Smooth muscle cell (in vitro differentiated cells): ENCODE results near the gene HAVCR1. TPM values are rescaled to one million over a fixed set of nuclear protein-coding genes. Genes with fewer than 3 reads are reported as not detected.
"Not testable (repeated sequence)": the region's sequence is repeated elsewhere in the genome, so short reads cannot be mapped to it uniquely, and the experiment has no call there.

ENCODE experiments used
- DNase-seq: peaks from one replicate; lab custom pipeline; 2025; ENCODE audit not compliant: unreplicated experiment; lab: John Stamatoyannopoulos, UW
- H2AFZ ChIP-seq: fragments of 200-600 bp; sonication (generic); 2 replicates; pipeline ENCODE4 v1.6.0; 2016; ENCODE audit warnings: antibody characterized with exemption, low read depth, mild to moderate bottlenecking
- H3F3A ChIP-seq: fragments of 200-600 bp; sonication (generic); 2 replicates; pipeline ENCODE4 v1.6.0; 2017; ENCODE audit warnings: antibody characterized with exemption, low read depth
- H3K27ac ChIP-seq: fragments of 200-600 bp; sonication (generic); 2 replicates; pipeline ENCODE4 v1.5.1; 2016; ENCODE audit warnings: low read depth, mild to moderate bottlenecking
- H3K27me3 ChIP-seq: fragments of 200-600 bp; sonication (generic); 2 replicates; pipeline ENCODE4 v1.6.1; 2016; ENCODE audit warnings: low read depth, mild to moderate bottlenecking
- H3K36me3 ChIP-seq: fragments of 200-600 bp; sonication (generic); 2 replicates; pipeline ENCODE4 v1.5.1; 2016; ENCODE audit warnings: low read depth
- H3K4me1 ChIP-seq: fragments of 200-600 bp; sonication (generic); 2 replicates; pipeline ENCODE4 v1.5.1; 2016; ENCODE audit warnings: low read depth
- H3K4me2 ChIP-seq: fragments of 200-600 bp; sonication (generic); 2 replicates; pipeline ENCODE4 v1.6.0; 2016; ENCODE audit warnings: mild to moderate bottlenecking
- H3K4me3 ChIP-seq: fragments of 200-600 bp; sonication (generic); 2 replicates; pipeline ENCODE4 v1.5.1; 2016; ENCODE audit warnings: mild to moderate bottlenecking
- H3K79me2 ChIP-seq: fragments of 200-600 bp; sonication (generic); 2 replicates; pipeline ENCODE4 v1.6.0; 2016; ENCODE audit warnings: low read depth, mild to moderate bottlenecking
- H3K9ac ChIP-seq: fragments of 200-600 bp; sonication (generic); 2 replicates; pipeline ENCODE4 v1.6.0; 2016; ENCODE audit warnings: low read depth
- H3K9me3 ChIP-seq: fragments of 200-600 bp; sonication (generic); replicated peaks from 2 replicates; pipeline ENCODE4 v1.5.1; 2016; ENCODE audit warnings: low read depth
- H4K20me1 ChIP-seq: fragments of 200-600 bp; sonication (generic); 2 replicates; pipeline ENCODE4 v1.6.0; 2016; ENCODE audit warnings: low read depth
- WGBS: methylation state at CpG from one replicate; pipeline ENCODE4 v1.1.7; 2016; ENCODE audit warnings: low lambda C conversion rate; 5-methylcytosine and 5-hydroxymethylcytosine counted together
- polyA plus RNA-seq: library from polyadenylated mRNA; unstranded; fragments of >200 nt; fragmentation: Nextera tagmentation; extraction: Ambion mirVana; gene quantifications from 2 replicates; pipeline ENCODE4 v1.2.1, GENCODE V29; 2016
- total RNA-seq: library from RNA; depleted of rRNA; stranded (reverse); fragments of >200 nt; gene quantifications from 2 replicates; pipeline ENCODE4 v1.2.3, GENCODE V29; 2014
- TF ChIP-seq, protein P1 (sequence below): fragments of 200-600 bp; sonication (generic); IDR thresholded peaks from 2 replicates; pipeline ENCODE4 v1.5.1; 2017; ENCODE audit warnings: borderline replicate concordance, mild to moderate bottlenecking, antibody characterized with exemption; ENCODE audit not compliant: insufficient read depth, poor library complexity, severe bottlenecking

Gene HAVCR1
- total and polyA plus RNA-seq, 2 experiments from 2014 or later = not detected

DNA sequence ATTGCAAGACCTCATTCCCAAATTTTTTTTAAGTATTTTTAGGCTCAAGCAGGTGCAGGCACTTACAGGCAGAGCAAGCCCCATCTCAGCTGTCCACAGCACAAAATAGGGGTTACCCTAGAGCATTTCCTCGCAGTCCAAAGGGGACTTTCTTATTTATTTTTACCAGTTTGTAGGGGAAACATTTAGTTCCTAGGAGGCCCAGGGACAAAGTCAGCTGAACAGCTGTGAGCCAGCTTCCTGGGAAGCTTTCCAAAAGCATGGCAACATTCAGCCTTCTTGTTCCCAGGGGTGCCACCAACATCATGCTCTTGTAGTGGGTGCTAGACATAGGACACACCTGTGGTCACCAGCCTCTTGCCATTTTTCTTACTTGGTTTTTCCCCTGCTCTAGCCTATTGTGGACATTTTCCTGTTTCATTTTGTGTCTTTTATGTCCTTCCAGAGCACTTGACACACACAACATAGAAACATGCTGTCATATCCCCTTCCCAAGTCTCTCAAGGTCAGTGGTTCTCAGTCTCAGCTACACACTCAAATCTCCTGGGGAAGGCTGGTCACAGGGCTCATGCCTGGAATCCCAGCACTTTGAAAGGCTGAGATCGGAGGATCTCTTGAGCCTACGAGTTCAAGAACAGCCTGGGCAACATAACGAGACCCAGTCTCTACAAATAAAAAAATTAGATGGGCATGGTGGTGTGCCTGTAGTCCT, 38.2 kb downstream of the HAVCR1 start:
- TF ChIP-seq, protein P1, sequence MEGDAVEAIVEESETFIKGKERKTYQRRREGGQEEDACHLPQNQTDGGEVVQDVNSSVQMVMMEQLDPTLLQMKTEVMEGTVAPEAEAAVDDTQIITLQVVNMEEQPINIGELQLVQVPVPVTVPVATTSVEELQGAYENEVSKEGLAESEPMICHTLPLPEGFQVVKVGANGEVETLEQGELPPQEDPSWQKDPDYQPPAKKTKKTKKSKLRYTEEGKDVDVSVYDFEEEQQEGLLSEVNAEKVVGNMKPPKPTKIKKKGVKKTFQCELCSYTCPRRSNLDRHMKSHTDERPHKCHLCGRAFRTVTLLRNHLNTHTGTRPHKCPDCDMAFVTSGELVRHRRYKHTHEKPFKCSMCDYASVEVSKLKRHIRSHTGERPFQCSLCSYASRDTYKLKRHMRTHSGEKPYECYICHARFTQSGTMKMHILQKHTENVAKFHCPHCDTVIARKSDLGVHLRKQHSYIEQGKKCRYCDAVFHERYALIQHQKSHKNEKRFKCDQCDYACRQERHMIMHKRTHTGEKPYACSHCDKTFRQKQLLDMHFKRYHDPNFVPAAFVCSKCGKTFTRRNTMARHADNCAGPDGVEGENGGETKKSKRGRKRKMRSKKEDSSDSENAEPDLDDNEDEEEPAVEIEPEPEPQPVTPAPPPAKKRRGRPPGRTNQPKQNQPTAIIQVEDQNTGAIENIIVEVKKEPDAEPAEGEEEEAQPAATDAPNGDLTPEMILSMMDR = no peak
- no peaks in the 10 kb centered on the region for H4K20me1 ChIP-seq
- no peaks in the 10 kb centered on the region for H3F3A ChIP-seq
- H3K4me1 ChIP-seq = no peaks in the 10 kb centered on the region
- 87% methylated on average over 4 of the region's 4 CpGs for WGBS
- H3K36me3 ChIP-seq = no peaks in the 10 kb centered on the region
- DNase-seq = no peak
- H3K9ac ChIP-seq = no peak overlapping the region
- no peaks in the 10 kb centered on the region for H3K27me3 ChIP-seq
- H3K4me2 ChIP-seq = no peak overlapping the region
- H2AFZ ChIP-seq = no peak overlapping the region
- H3K9me3 ChIP-seq = no peaks in the 10 kb centered on the region
- H3K4me3 ChIP-seq = no peak overlapping the region
- H3K79me2 ChIP-seq = no peaks in the 10 kb centered on the region
- H3K27ac ChIP-seq = no peak overlapping the region

DNA sequence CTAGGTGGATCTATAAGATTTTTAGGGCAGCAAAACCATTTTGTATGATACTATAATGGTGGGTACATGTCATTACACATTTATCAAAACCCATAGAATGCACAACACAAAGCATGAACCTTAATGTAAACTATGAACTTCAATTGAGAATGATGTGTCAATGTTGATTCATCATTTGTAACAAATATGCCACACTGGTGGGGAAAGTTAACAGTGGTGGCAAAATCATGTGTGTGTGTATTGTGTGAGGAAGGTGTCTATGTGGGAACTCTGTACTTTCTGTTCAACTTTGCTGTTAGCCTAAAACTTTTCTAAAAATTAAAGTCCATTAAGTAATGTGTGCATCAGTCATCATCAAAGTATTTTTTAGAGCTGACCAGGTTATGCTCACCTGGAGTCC, 38.9 kb downstream of the HAVCR1 start:
- TF ChIP-seq, protein P1 = no peak
- no peak overlapping the region for H3K27ac ChIP-seq
- no peak overlapping the region for H3K4me3 ChIP-seq
- no peak overlapping the region for H3K4me2 ChIP-seq
- H4K20me1 ChIP-seq = no peaks in the 10 kb centered on the region
- no peak overlapping the region for H3K9ac ChIP-seq
- H3K79me2 ChIP-seq = no peaks in the 10 kb centered on the region
- H3K36me3 ChIP-seq = no peaks in the 10 kb centered on the region
- H3K4me1 ChIP-seq = no peaks in the 10 kb centered on the region
- no peaks in the 10 kb centered on the region for H3F3A ChIP-seq
- no peaks in the 10 kb centered on the region for H3K27me3 ChIP-seq
- H2AFZ ChIP-seq = no peak overlapping the region
- H3K9me3 ChIP-seq = no peaks in the 10 kb centered on the region
- DNase-seq = no peak

DNA sequence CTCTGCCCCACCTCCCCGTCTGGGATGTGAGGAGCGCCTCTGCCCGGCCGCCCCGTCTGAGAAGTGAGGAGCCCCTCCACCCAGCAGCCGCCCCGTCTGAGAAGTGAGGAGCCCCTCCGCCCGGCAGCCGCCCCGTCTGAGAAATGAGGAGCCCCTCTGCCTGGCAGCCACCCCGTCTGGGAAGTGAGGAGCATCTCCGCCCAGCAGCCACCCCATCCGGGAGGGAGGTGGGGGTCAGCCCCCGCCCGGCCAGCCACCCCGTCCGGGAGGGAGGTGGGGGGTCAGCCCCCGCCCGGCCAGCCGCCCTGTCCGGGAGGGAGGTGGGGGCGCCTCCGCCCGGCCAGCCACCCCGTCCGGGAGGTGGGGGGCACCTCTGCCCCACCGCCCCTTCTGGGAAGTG, 44.8 kb downstream of the HAVCR1 start:
- H3K4me2 ChIP-seq, H4K20me1 ChIP-seq, H3K79me2 ChIP-seq, H3K27me3 ChIP-seq, H3K4me3 ChIP-seq, H3K9me3 ChIP-seq, H3K9ac ChIP-seq, DNase-seq, H3K27ac ChIP-seq, H3K4me1 ChIP-seq, H3F3A ChIP-seq, H2AFZ ChIP-seq, H3K36me3 ChIP-seq: not testable (repeated sequence)
- WGBS = 100% methylated on average over 2 of the region's 28 CpGs

DNA sequence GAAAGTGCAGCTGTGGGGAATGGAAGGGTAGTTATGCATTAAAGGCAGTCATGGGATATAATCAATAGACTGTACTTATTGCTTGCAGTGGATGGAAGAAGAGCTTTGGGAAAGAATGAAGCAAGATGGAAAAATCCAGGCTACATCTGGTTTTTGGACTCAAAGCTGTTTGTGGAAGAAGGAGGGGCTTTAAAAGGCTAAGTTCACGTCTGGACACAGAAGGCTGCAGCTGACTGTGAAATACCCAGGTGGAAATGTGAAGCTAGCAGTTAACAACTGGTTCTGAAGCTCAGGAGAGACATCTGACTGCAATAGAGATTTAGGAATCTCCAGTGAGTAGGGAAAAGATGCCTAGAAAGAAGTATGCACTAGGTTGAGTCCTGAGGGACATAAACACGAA, 52.7 kb downstream of the HAVCR1 start:
- no peak overlapping the region for H3K4me2 ChIP-seq
- DNase-seq = no peak
- no peaks in the 10 kb centered on the region for H3K36me3 ChIP-seq
- H3K9me3 ChIP-seq = no peaks in the 10 kb centered on the region
- H4K20me1 ChIP-seq = no peaks in the 10 kb centered on the region
- H3K27ac ChIP-seq = no peak overlapping the region
- no peak overlapping the region for H3K9ac ChIP-seq
- TF ChIP-seq, protein P1 = no peak
- H3K79me2 ChIP-seq = no peaks in the 10 kb centered on the region
- H3K4me3 ChIP-seq = no peak overlapping the region
- no peaks in the 10 kb centered on the region for H3K27me3 ChIP-seq
- H3K4me1 ChIP-seq = no peaks in the 10 kb centered on the region
- WGBS = 67% methylated on average over 2 of the region's 2 CpGs
- H3F3A ChIP-seq = no peaks in the 10 kb centered on the region
- H2AFZ ChIP-seq = no peak overlapping the region
